Measurements from ENCODE around the gene RAB7B.

DNA sequence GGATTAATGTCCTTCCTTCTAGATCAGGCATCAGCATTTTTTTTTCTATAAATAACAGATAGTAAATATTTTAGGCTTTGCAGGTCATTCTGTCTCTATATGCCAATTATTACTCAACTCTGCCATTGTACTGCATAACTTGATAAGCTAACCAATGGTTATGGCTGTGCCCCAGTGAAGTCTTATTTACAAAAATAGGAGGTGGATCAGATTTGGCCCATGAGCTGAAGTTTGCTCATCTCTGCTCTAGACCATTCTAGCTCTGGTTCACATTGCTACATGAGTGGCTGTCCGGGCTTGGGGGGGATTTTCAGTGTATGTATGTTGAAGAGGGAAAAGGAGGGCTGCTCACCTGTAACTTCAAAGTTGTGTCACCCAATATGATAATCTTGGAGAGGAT, 10.1 kb downstream of the RAB7B start:
- TF ChIP-seq, protein P1, sequence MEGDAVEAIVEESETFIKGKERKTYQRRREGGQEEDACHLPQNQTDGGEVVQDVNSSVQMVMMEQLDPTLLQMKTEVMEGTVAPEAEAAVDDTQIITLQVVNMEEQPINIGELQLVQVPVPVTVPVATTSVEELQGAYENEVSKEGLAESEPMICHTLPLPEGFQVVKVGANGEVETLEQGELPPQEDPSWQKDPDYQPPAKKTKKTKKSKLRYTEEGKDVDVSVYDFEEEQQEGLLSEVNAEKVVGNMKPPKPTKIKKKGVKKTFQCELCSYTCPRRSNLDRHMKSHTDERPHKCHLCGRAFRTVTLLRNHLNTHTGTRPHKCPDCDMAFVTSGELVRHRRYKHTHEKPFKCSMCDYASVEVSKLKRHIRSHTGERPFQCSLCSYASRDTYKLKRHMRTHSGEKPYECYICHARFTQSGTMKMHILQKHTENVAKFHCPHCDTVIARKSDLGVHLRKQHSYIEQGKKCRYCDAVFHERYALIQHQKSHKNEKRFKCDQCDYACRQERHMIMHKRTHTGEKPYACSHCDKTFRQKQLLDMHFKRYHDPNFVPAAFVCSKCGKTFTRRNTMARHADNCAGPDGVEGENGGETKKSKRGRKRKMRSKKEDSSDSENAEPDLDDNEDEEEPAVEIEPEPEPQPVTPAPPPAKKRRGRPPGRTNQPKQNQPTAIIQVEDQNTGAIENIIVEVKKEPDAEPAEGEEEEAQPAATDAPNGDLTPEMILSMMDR (IDR thresholded peaks at IDR 0.05): no peak
- TF ChIP-seq EZH2phosphoT487 (IDR thresholded peaks at IDR 0.05): no peak

Data from neural progenitor cell (in vitro differentiated cells).